HG03280 (cell line): Measurements from ENCODE around the gene DAPK2.

Experiments
- ATAC-seq: cut with Tn5 transposase; IDR thresholded peaks from one replicate; pipeline ENCODE4 v1.9.1; 2021; ENCODE audit warnings: mild to moderate bottlenecking, moderate library complexity; ENCODE audit not compliant: unreplicated experiment

Gene DAPK2

GRCh38 chr15:63946524-63947065 lies 99.7 kb downstream of the DAPK2 start:
- no peak for ATAC-seq

DNA sequence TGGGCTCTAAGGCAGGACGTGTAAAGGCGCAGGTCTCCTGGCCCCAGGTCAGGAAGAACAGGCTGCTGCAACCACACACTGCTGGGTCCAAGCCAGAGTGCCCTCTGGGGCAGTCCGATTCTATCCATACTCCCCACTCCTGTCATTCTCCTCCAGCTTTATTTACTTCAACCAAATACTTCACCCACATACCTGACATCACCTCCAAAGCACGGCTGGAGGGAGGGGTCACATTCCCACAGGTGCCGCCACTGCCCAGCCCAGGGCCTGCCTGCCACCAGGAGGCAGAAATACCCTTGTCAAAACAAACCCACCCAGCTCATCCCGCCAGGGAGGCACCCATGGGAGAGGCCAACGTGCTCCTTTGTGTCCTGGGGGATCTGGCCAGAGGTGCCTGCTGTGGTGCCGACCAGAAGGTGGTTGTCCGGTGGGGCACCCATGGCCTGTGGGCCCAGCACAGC lies 100.4 kb downstream of the DAPK2 start:
- no peak for ATAC-seq

DNA sequence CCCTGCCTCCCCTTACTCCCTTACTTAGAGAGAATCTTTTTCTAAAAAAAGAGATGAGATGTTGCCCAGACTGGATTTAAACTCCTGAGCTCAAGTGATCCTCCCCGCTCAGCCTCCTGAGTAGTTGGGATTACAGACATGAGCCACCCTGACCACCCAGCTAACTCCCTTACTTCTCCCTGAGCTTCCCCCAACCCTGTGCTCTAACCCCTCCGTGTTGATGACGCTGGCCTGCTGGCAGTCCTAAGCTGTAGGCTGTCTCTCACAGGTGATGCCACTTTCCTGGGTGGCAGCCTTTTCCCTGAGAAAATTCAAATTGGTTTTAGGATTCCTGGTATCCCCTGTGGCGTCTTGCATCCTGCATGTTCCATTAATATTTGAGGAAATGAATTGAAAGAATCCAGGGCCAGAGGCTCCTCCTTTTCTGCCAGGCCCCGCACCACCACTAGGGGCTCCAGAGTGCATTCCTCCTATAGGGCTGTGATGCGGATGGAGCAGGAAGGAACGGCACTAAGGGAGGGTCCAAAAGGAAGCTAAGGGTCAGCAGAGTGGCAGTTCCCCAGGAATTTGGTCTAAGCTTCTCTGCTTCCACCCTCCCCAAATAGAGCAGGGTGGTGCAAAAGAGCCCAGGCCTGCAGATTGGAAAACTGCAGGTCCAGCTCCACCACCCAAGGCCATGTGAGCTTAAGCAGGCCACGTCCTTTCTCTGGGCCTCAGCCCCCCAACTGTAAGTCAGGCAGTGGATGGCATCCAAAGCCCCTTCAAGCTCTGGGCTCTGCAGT lies 101.1 kb downstream of the DAPK2 start:
- peak; percentile 48 for ATAC-seq

- no peak for ATAC-seq
Measured at GRCh38 chr15:63944681-63944955, 101.7 kb downstream of the DAPK2 start.

GRCh38 chr15:63943829-63944680 lies 102.2 kb downstream of the DAPK2 start:
- no peak for ATAC-seq

DNA sequence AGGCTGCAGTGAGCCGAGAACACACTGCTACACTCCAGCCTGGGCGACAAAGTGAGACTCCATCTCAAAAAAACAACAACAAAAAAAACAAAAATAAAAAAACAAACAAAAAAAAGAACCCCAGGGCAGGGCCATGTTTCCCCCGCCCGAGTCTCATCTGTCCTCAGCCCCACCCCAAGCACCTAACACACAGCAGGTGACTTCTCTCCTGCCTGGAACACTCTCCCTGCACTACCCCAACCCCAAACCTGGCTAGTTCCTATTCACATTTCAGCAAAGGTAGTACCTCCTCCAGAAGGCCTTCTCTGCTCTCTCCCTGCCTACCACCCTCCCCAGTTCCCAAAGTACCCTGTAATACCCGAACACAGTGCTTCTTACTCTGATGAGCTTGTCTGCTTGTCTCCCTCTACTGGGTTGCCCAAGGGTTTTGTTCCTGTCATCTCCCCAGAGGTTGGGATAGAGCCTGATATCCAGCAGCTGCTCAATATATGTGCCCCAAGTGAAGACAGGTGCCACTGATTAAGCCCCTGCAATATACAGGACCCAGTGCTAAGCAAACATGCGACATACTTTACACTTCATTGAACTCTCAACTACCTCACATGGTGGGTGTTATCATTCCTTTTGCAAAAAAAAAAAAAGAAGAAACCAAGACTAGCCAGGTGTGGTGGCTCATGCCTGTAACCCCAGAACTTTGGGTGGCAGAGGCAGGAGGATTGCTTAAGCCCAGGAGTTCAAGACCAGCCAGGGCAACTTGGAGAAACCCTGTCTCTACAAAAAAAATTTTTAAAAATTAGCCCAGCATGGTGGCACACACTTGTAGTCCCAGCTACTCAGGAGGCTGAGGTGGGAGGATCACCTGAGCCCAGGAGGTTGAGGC lies 103.6 kb downstream of the DAPK2 start:
- no peak for ATAC-seq

DNA sequence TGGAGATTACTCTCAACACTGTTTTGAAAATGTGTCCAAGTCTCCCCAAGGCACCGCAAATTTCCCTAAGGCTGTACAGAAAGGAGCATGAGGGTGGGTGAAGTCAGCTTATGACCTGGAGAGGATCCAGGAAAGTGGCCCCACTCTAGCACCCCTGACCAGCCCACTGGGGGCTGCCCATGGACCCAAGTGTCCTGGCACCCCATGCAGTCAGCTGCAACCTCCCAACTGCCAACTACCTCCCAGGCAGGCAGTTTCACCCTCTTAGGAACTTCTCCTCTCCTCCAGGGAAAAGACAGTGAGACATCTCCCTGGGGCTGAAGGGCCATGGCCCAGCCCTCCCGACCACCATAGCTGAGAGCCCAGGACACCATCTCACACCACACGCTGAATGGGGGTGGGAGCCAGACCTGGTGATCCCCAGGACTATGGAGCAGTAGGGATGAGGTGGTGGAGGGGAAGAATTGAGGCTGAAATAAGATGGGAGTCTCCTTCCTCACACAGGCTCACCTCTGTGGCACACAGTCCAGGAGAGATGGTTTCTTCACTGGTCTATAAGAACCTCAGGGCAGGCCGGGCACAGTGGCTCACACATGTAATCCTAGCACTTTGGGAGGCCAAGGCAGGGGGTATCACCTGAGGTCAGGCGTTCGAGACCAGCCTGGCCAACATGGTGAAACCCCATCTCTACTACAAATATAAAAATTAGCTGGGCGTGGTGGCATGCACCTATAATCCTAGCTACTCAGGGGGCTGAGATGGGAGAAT lies 104.4 kb downstream of the DAPK2 start:
- no peak for ATAC-seq

DNA sequence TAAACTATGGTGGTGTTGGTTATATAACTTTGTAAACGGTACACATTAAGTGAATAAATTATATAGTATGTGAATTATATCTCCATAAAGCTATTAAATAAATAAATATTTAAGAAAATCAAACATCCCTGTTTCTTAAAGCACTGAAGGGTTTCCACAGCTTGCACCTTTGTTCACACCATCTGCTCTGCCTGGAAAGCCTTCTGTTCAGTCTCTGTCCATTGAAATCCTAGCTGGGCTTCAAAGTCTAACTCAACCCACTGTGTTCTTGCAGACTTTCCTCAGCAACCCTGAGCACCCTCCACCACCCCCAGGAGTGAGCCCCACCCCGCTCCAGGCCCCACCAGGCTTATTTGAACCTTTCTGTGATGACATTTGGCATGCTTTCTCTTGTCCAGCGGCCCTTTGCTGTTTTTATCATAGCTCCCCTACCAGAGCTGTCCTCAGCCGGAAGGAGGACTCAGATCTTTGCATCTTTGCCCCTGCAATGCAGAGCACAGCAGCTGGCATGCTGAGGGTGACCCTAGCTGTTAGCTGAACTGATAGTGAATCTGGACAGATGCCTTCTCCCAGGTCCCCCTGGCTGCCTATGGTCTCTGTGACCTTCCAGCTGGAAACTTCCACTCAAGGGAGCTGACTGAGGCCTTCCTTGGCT lies 105.2 kb downstream of the DAPK2 start:
- ATAC-seq = no peak

DNA sequence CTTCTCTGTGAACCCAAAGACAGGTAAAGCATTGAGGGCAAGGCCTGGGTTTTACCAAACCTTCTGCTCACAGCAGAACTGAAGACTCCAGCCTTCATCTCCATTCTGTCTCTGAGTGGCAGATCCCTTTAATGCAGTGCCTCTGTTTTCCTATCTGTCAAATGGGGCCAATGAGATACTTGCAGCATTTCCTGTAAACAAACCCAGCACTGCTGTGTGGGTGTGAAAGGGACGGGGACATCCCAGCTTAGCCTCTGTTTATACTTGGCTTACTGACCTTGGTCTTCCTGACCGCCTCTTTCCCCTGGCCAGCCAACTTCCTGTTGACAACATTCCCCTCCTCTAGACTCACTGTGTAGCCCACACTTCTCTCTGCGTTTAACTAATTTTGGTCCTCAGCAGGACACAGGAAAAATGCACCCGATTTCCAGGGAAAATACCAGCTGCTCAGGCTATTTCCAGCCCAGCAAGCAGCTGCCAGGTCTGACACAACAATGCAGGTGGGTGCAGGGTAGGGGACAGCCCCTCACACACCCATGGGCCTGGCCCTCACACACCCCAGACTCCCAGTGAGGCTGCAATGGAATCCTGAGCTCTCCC lies 106.7 kb downstream of the DAPK2 start:
- ATAC-seq = no peak

GRCh38 chr15:63938486-63939061 lies 107.7 kb downstream of the DAPK2 start:
- no peak for ATAC-seq

GRCh38 chr15:63933522-63933921 lies 112.8 kb downstream of the DAPK2 start:
- no peak for ATAC-seq

- no peak for ATAC-seq
Measured at GRCh38 chr15:63931556-63931955, 114.7 kb downstream of the DAPK2 start.

GRCh38 chr15:63930034-63930433 lies 116.3 kb downstream of the DAPK2 start:
- ATAC-seq = no peak

DNA sequence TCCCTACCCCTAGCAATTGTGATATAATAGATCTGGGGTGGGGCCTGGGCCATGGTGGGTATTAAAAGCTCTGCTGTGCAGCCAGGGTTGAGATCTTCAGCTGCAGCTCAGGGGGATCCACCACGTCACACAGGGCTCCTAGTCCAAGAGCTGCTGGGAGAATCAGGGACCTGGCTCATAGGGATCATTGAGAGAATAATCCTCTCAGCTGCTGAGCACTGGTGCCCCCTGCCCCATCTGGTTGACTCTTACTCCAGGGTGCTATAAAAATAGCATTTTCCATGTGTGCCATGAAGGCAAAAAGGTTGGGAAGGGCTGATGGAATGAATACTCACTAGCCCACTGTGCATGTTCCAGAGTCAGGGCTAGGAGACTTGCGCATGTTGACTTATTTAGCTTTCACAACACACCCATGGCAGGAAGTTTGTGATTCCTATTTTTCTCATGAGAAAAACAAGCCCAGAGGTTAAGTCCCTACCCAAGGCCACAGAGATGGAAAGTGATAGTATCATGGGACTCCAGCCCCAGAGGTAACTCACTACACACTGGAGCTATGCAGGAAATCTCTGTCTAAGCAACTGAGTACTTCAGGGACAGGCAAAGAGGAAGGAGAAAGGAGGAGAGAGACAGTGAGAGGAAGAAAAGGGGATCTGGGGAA lies 118.0 kb downstream of the DAPK2 start:
- no peak for ATAC-seq

GRCh38 chr15:63923993-63924950 lies 122.0 kb downstream of the DAPK2 start:
- no peak for ATAC-seq

DNA sequence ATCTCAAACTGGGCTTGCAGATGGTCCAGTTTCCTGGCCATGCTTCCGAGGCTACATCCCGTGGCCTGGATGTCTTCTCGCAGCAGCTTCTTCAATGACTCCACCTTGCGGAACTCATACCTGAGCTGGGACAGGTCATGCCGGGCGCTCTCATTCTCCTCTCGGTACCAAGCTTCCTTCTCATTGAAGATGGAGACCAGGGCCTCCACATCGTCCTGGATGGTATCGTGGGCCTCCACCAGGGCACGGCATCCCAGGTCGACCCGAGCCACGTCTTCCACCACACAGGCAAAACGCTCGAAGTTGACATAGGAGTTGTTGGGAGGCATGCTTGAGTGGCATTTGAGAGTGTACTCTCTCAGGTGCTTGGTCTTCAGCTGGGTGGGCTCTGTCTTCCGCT lies 123.4 kb downstream of the DAPK2 start:
- ATAC-seq = no peak

GRCh38 chr15:63922261-63922904 lies 123.9 kb downstream of the DAPK2 start:
- no peak for ATAC-seq
